Renal cortex interstitium (tissue), 11 donors: ENCODE measurements around the gene KMT5B. TPM values are rescaled to one million over a fixed set of nuclear protein-coding genes. Genes with fewer than 3 reads are reported as not detected.

Source experiments
- DNase-seq, 11 donors: peaks; one replicate each; pipeline ENCODE4 v3.0.0-alpha.2; 2013; ENCODE audit warnings: low read depth in 9 of 11, low spot score in 4 of 11; ENCODE audit errors: extremely low read depth in 1 of 11
- polyA plus RNA-seq, 3 donors: library from polyadenylated mRNA; unstranded; fragments of 120-200 nt; gene quantifications; one replicate each; pipeline ENCODE4 v1.2.1, GENCODE V29; 2013; ENCODE audit not compliant: insufficient read length in 3 of 3

The KMT5B gene
- polyA plus RNA-seq, 3 donors: 71.9 to 83.1 (median 80.5) TPM

- no peak for DNase-seq
Measured at GRCh38 chr11:68194675-68195294, 18.3 kb downstream of the KMT5B start.

GRCh38 chr11:68193018-68193417 is 20.1 kb downstream of the KMT5B start:
- DNase-seq: no peak

- DNase-seq: no peak
Measured at GRCh38 chr11:68191661-68192579, 21.2 kb downstream of the KMT5B start.

GRCh38 chr11:68189888-68190287 is 23.2 kb downstream of the KMT5B start:
- DNase-seq: no peak

- no peak for DNase-seq
Measured at GRCh38 chr11:68189082-68189481, 24.0 kb downstream of the KMT5B start.

GRCh38 chr11:68186061-68186460 is 27.0 kb downstream of the KMT5B start:
- DNase-seq: no peak

GRCh38 chr11:68181719-68182451 is 31.2 kb downstream of the KMT5B start:
- no peak for DNase-seq

- DNase-seq: no peak
Measured at GRCh38 chr11:68179847-68180246, 33.2 kb downstream of the KMT5B start.

- DNase-seq: no peak
Measured at GRCh38 chr11:68177877-68178276, 35.2 kb downstream of the KMT5B start.

- no peak for DNase-seq
Measured at GRCh38 chr11:68173926-68174325, 39.2 kb downstream of the KMT5B start.

- no peak for DNase-seq
Measured at GRCh38 chr11:68169442-68169841, 43.7 kb downstream of the KMT5B start.

GRCh38 chr11:68168694-68169093 is 44.4 kb downstream of the KMT5B start:
- no peak for DNase-seq

GRCh38 chr11:68167474-68167873 is 45.6 kb downstream of the KMT5B start:
- DNase-seq: no peak

GRCh38 chr11:68166969-68167368 is 46.1 kb downstream of the KMT5B start:
- DNase-seq: no peak

GRCh38 chr11:68165601-68166000 is 47.5 kb downstream of the KMT5B start:
- DNase-seq: no peak

GRCh38 chr11:68164437-68164836 is 48.7 kb downstream of the KMT5B start:
- DNase-seq: no peak

- no peak for DNase-seq
Measured at GRCh38 chr11:68163691-68164090, 49.4 kb downstream of the KMT5B start.

GRCh38 chr11:68160100-68160695 is 52.9 kb downstream of the KMT5B start:
- DNase-seq: peak in 1 of 11 donors; percentile 18

- no peak for DNase-seq
Measured at GRCh38 chr11:68159665-68160064, 53.4 kb downstream of the KMT5B start.
